Aorta (tissue), 5 donors: ENCODE results near the gene RAPGEF5. TPM values are rescaled to one million over a fixed set of nuclear protein-coding genes. Genes with fewer than 3 reads are reported as not detected.

Experiments
- ATAC-seq: fragments of 200-7000 bp; cut with Tn5 transposase; one replicate; pipeline ENCODE4 v1.9.1; 2022; ENCODE audit warnings: moderate library complexity; ENCODE audit not compliant: low FRiP score
- DNase-seq, 2 donors: peaks; one replicate each; pipeline ENCODE4 v3.0.0-alpha.2; 2020
- H3K27ac ChIP-seq, 2 donors: one replicate each; pipeline ENCODE4 v1.5.1; 2013; ENCODE audit warnings: low read length in 2 of 2, mild to moderate bottlenecking in 2 of 2, moderate library complexity in 2 of 2, control low read depth in 1 of 2, inconsistent platforms in 1 of 2, low read depth in 1 of 2
- H3K27me3 ChIP-seq, 2 donors: one replicate each; pipeline ENCODE4 v1.6.1; 2013; ENCODE audit warnings: control low read depth in 1 of 2, low read length in 1 of 2, mild to moderate bottlenecking in 1 of 2, moderate library complexity in 1 of 2; ENCODE audit not compliant: insufficient read depth in 2 of 2, control insufficient read depth in 1 of 2
- H3K36me3 ChIP-seq, 2 donors: one replicate each; pipeline ENCODE4 v1.6.1; 2013; ENCODE audit warnings: control low read depth in 1 of 2, low read length in 1 of 2, mild to moderate bottlenecking in 1 of 2; ENCODE audit not compliant: insufficient read depth in 2 of 2, control insufficient read depth in 1 of 2
- H3K4me1 ChIP-seq, 2 donors: one replicate each; pipeline ENCODE4 v1.6.1; 2013; ENCODE audit warnings: low read length in 2 of 2, control low read depth in 1 of 2, mild to moderate bottlenecking in 1 of 2, moderate library complexity in 1 of 2; ENCODE audit not compliant: insufficient read depth in 2 of 2, control insufficient read depth in 1 of 2
- H3K4me3 ChIP-seq, 2 donors: one replicate each; pipeline ENCODE4 v1.5.1; 2013; ENCODE audit warnings: low read length in 2 of 2, control low read depth in 1 of 2, mild to moderate bottlenecking in 1 of 2
- H3K9me3 ChIP-seq: one replicate; pipeline ENCODE4 v1.6.1; 2013; ENCODE audit warnings: mild to moderate bottlenecking, low read length; ENCODE audit not compliant: control insufficient read depth
- WGBS, 2 donors: extraction: QIAGEN DNeasy Blood & Tissue Kit; methylation state at CpG; one replicate each; pipeline ENCODE4 v1.1.7; 2013; 5-methylcytosine and 5-hydroxymethylcytosine counted together
- intact Hi-C, 2 donors: fragments of 100-400 bp; cut with DNase I; formaldehyde crosslinking; loops; one replicate each; pipeline versions ENCODE4 v1.14.2 to v1.15.0; 2022
- polyA plus RNA-seq, 2 donors: library from polyadenylated mRNA; stranded (reverse); fragments of 200-250 nt; gene quantifications; one replicate each; pipeline ENCODE4 v1.2.3, GENCODE V29; 2013
- total RNA-seq, 2 donors: library from RNA; stranded (reverse); fragmentation: NEBNext Ultra II Directional; extraction: Animal tissue kit (Norgen Biotek cat#: 25700); gene quantifications; one replicate each; pipeline ENCODE4 v1.2.1, GENCODE V29; 2021
- donor health status: healthy with polysubstance abuse.
- donor health status: Bipolar disorder and iron deficiency.
- donor health status: DM: no; HTN: no; CAD: no.
- donor health status: DM: no; HTN: no; CAD: no.
- donor health status: DM: yes; HTN: yes; CAD: no.

RAPGEF5 gene
- total and polyA plus RNA-seq, 4 donors, result 8.4 to 77.1 (median 45.0) TPM

- DNase-seq, result no peak
- ATAC-seq, result no peak
- no peaks in the 10 kb centered on the region for H3K27me3 ChIP-seq
- 5 to 39% methylated on average over 2 of the region's 2 CpGs for WGBS, 2 donors
- intact Hi-C loops, result no loop called here
- H3K36me3 ChIP-seq, result no peaks in the 10 kb centered on the region
- H3K9me3 ChIP-seq, result peaks cover 1% of the 10 kb centered on the region
- H3K4me1 ChIP-seq, result peaks cover 5 to 24% of the 10 kb centered on the region in 2 donors
- no peak overlapping the region for H3K27ac ChIP-seq
- no peak overlapping the region for H3K4me3 ChIP-seq
These were observed 143.9 kb downstream of the RAPGEF5 start for GRCh38 chr7:22213081-22213480.

DNA sequence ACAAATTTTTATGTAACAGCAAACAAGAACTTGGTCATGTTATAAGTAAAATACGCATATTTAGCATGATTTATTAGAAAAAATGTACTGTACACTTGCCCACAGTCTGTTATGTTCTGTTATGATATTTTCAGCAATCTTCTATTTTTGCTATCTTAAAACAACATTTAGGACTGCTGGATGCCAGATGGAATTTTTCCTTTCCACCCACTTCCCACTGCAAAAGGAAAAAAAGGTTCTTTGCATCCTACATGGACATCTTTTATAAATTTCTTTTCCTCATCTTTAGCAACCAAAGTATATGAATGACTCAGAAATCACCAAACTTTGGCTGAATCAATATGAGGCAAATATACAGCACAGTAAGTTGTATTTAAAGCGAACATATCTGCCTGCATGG is 146.0 kb downstream of the RAPGEF5 start:
- no peaks in the 10 kb centered on the region for H3K27me3 ChIP-seq
- H3K4me3 ChIP-seq, result no peak overlapping the region
- H3K36me3 ChIP-seq, result no peaks in the 10 kb centered on the region
- H3K9me3 ChIP-seq, result no peaks in the 10 kb centered on the region
- WGBS, 2 donors, result 13 to 19% methylated on average over 2 of the region's 2 CpGs
- DNase-seq, result no peak
- intact Hi-C loops, result no loop called here
- peaks cover 7 to 15% of the 10 kb centered on the region in 2 donors for H3K4me1 ChIP-seq
- no peak for ATAC-seq
- H3K27ac ChIP-seq, result no peak overlapping the region

- Histone ChIP-seq H3K4me3 (no peak overlapping the region), H3K27ac (no peak overlapping the region), H3K9me3 (no peaks in the 10 kb centered on the region), H3K4me1 (peaks cover 7 to 11% of the 10 kb centered on the region in 2 donors), H3K27me3 (no peaks in the 10 kb centered on the region), H3K36me3 (no peaks in the 10 kb centered on the region)
- intact Hi-C loops, result no loop called here
- DNase-seq, result no peak
- no peak for ATAC-seq
- WGBS, 2 donors, result 11 to 19% methylated on average over 3 of the region's 3 CpGs
These were observed 146.6 kb downstream of the RAPGEF5 start for GRCh38 chr7:22210355-22210754.

- DNase-seq (no peak), ATAC-seq (no peak)
- 48 to 59% methylated on average over 2 of the region's 2 CpGs for WGBS, 2 donors
- Histone ChIP-seq H3K27ac (no peak overlapping the region), H3K27me3 (no peaks in the 10 kb centered on the region), H3K36me3 (no peaks in the 10 kb centered on the region), H3K4me3 (no peak overlapping the region), H3K9me3 (no peaks in the 10 kb centered on the region), H3K4me1 (peaks cover 8 to 11% of the 10 kb centered on the region in 2 donors)
- intact Hi-C loops, result loop anchor here in 1 of 2 donors (10.0 kb wide), 1 partner anchor 64 kb away; no protein-coding TSS in a partner anchor
These were observed 148.2 kb downstream of the RAPGEF5 start for GRCh38 chr7:22208799-22209198.

- Histone ChIP-seq H3K4me1 (peaks cover 5 to 11% of the 10 kb centered on the region in 2 donors), H3K4me3 (no peak overlapping the region), H3K27ac (peak overlapping the region in 1 of 2 donors; percentile 63), H3K36me3 (no peaks in the 10 kb centered on the region), H3K9me3 (no peaks in the 10 kb centered on the region), H3K27me3 (no peaks in the 10 kb centered on the region)
- intact Hi-C loops, result loop anchor here in 1 of 2 donors (10.0 kb wide), 1 partner anchor 63 kb away; no protein-coding TSS in a partner anchor
- ATAC-seq (no peak), DNase-seq (no peak)
- WGBS, 2 donors, result 10 to 21% methylated on average over 1 of the region's 1 CpG
These were observed 149.2 kb downstream of the RAPGEF5 start for GRCh38 chr7:22207724-22208225.

DNA sequence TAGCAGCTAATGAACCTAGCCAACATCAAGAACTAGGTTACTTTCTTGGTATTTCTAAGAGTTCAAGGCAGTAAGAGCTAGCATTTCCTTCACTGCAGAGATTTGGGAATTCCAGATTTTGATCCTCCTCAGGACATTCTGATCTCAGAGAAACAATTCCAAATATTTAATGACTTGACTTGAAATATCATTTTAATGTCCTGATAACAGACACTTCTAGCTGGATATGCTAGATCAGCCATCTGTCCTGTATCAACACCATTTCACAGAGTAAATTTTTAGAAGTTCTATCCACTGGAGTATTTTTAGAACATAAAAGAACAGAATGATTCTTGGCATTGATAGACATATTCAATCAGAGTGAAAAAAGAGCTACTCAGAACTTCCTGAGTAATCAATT is 151.3 kb downstream of the RAPGEF5 start:
- Histone ChIP-seq H3K4me1 (peaks cover 0 to 15% of the 10 kb centered on the region in 2 donors), H3K27ac (no peak overlapping the region)
- intact Hi-C loops, result loop anchor here in 1 of 2 donors (10.0 kb wide), 1 partner anchor 61 kb away; no protein-coding TSS in a partner anchor

DNA sequence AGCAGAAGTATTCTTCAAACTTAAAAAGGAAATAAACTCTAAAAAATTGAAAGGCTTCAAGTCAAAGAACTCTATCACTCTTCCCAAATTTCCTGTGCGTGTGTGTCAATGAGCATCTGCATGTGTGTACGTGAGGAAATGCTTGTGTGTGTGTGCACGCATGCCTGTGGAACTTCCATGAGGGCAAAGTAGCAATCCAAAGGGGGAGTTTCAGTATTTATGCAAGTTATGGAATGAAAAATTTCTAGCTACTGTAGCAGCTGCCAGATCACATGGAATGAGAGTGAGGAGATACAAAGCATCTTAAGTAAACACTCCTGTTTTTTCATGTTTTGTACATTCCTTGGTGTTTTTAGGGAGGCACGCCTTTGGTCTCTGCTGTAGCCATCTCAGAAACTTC is 152.6 kb downstream of the RAPGEF5 start:
- Histone ChIP-seq H3K4me1 (peaks cover 0 to 13% of the 10 kb centered on the region in 2 donors), H3K27ac (no peak overlapping the region), H3K27me3 (no peaks in the 10 kb centered on the region), H3K4me3 (no peak overlapping the region), H3K36me3 (no peaks in the 10 kb centered on the region), H3K9me3 (peaks cover 2% of the 10 kb centered on the region)
- ATAC-seq, result no peak
- DNase-seq, result no peak
- WGBS, 2 donors, result 71 to 75% methylated on average over 4 of the region's 4 CpGs
- intact Hi-C loops, result loop anchor here in 1 of 2 donors (10.0 kb wide), 1 partner anchor 60 kb away; no protein-coding TSS in a partner anchor

More for the DNA sequence above, 151.3 kb downstream of the RAPGEF5 start:
- H3K9me3 ChIP-seq, result peaks cover 2% of the 10 kb centered on the region
- ATAC-seq, result no peak
- DNase-seq, result no peak
- no peak overlapping the region for H3K4me3 ChIP-seq
- H3K27me3 ChIP-seq, result no peaks in the 10 kb centered on the region
- no peaks in the 10 kb centered on the region for H3K36me3 ChIP-seq

GRCh38 chr7:22202141-22202540 is 154.8 kb downstream of the RAPGEF5 start:
- intact Hi-C loops, result loop anchor here in 1 of 2 donors (10.0 kb wide), 1 partner anchor 57 kb away; no protein-coding TSS in a partner anchor
- no peak for DNase-seq
- no peak for ATAC-seq
- WGBS, 2 donors, result 92 to 95% methylated on average over 1 of the region's 1 CpG
- peaks cover 0 to 7% of the 10 kb centered on the region in 2 donors for H3K4me1 ChIP-seq
- peaks cover 2% of the 10 kb centered on the region for H3K9me3 ChIP-seq
- no peaks in the 10 kb centered on the region for H3K36me3 ChIP-seq
- no peak overlapping the region for H3K27ac ChIP-seq
- H3K27me3 ChIP-seq, result no peaks in the 10 kb centered on the region
- H3K4me3 ChIP-seq, result no peak overlapping the region

- Histone ChIP-seq H3K4me3 (no peak overlapping the region), H3K4me1 (peaks cover 0 to 7% of the 10 kb centered on the region in 2 donors), H3K27me3 (no peaks in the 10 kb centered on the region), H3K27ac (no peak overlapping the region), H3K36me3 (no peaks in the 10 kb centered on the region), H3K9me3 (peaks cover 2% of the 10 kb centered on the region)
- no peak for ATAC-seq
- intact Hi-C loops, result loop anchor here in 1 of 2 donors (10.0 kb wide), 1 partner anchor 57 kb away; no protein-coding TSS in a partner anchor
- 91 to 95% methylated on average over 4 of the region's 4 CpGs for WGBS, 2 donors
- DNase-seq, result no peak
These were observed 155.6 kb downstream of the RAPGEF5 start for GRCh38 chr7:22201186-22201880.
